ENCODE results near the gene ZFR. TPM values are rescaled to one million over a fixed set of nuclear protein-coding genes. Genes with fewer than 3 reads are reported as not detected.

The ZFR gene
- total and polyA plus RNA-seq, 11 donors: 18.2 to 79.9 (median 57.8) TPM

DNA sequence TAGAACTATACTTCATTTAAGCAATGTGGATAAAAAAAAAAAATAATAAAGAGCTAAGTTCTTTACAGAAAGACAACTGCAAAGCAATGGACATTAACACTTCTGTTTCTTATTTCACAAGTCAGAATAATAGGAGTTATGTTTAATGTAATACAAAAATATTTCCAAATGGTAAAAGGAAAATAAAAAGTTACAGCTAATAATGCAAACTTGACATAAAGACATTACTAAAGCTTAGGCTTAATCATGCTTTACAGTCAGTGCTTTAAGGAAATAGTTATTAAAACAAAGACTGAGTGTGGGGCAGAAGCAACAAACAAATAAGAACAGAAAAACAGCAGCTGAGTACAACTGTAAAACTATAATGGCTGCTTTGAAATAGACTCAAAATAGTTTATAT lies 56.7 kb downstream of the ZFR start:
- peaks cover 0 to 10% (median 0%) of the 10 kb centered on the region in 12 donors for H3K4me1 ChIP-seq
- H3K9me3 ChIP-seq: no peaks in the 10 kb centered on the region
- intact Hi-C loops (cut with DNase I): no loop called here
- H3K27ac ChIP-seq: peak overlapping the region in 4 of 12 donors; percentile 9 to 48 (median 30)
- H3K27me3 ChIP-seq: no peaks in the 10 kb centered on the region
- DNase-seq: no peak
- no peak overlapping the region for H3K4me3 ChIP-seq
- ATAC-seq: no peak
- TF ChIP-seq, protein P1, sequence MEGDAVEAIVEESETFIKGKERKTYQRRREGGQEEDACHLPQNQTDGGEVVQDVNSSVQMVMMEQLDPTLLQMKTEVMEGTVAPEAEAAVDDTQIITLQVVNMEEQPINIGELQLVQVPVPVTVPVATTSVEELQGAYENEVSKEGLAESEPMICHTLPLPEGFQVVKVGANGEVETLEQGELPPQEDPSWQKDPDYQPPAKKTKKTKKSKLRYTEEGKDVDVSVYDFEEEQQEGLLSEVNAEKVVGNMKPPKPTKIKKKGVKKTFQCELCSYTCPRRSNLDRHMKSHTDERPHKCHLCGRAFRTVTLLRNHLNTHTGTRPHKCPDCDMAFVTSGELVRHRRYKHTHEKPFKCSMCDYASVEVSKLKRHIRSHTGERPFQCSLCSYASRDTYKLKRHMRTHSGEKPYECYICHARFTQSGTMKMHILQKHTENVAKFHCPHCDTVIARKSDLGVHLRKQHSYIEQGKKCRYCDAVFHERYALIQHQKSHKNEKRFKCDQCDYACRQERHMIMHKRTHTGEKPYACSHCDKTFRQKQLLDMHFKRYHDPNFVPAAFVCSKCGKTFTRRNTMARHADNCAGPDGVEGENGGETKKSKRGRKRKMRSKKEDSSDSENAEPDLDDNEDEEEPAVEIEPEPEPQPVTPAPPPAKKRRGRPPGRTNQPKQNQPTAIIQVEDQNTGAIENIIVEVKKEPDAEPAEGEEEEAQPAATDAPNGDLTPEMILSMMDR (IDR thresholded peaks at IDR 0.05): no peak
- TF ChIP-seq POLR2A (IDR thresholded peaks at IDR 0.05): no peak
- H3K36me3 ChIP-seq: peaks cover 0 to 100% (median 98%) of the 10 kb centered on the region in 9 donors

DNA sequence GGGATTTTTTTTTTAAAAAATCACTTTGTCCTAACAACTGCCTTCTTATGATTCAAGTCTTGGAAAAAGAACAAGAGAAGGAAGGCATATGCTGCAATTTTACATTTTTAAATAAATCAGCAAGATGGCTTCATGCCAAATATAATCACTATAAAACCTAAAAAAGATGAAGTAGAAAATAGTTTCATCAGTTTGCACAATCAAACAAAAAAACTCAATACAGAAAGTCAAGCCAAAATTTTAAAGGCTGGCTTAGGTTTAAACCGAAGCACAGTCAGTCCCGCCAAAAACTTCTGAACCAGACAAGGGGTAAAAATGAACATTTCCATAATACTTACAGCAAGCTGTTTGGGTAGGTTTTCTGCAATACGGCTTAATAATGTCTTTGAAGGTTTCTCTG lies 57.3 kb downstream of the ZFR start:
- DNase-seq (no peak), ATAC-seq (no peak)
- H3K27ac ChIP-seq: peak overlapping the region in 2 of 12 donors; percentile 22 to 48
- H3K4me3 ChIP-seq: no peak overlapping the region
- WGBS, 4 donors: 70 to 82% (median 75%) methylated on average over 3 of the region's 3 CpGs
- TF ChIP-seq, protein P1 (IDR thresholded peaks at IDR 0.05): no peak
- no peak for TF ChIP-seq POLR2A (IDR thresholded peaks at IDR 0.05)
- H3K27me3 ChIP-seq: no peaks in the 10 kb centered on the region
- intact Hi-C loops (cut with DNase I): no loop called here
- peaks cover 0 to 100% (median 98%) of the 10 kb centered on the region in 9 donors for H3K36me3 ChIP-seq
- peaks cover 0 to 10% (median 0%) of the 10 kb centered on the region in 12 donors for H3K4me1 ChIP-seq
- no peaks in the 10 kb centered on the region for H3K9me3 ChIP-seq

DNA sequence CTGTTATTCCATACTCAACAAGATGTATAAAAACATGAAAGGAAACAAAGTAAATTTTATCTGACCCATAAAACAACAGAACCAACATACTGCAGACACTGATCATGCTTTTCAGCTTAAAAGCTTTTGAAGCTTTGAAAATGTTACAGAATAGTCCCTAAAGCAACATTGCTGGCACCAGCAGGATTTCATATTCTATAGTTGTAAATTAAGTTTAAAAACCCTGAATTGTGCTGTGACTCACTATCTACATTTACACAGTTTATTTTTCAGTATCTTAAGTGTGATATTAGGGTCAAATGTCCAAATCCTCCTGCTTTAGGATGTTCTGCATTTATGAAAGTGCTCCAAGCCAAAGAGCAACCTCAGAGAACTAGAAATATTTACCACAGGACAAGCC lies 59.9 kb downstream of the ZFR start:
- ATAC-seq: no peak
- Histone ChIP-seq H3K36me3 (peaks cover 0 to 100% (median 97%) of the 10 kb centered on the region in 9 donors), H3K27me3 (no peaks in the 10 kb centered on the region), H3K27ac (no peak overlapping the region), H3K4me1 (peaks cover 0 to 10% (median 0%) of the 10 kb centered on the region in 12 donors), H3K4me3 (no peak overlapping the region), H3K9me3 (no peaks in the 10 kb centered on the region)
- DNase-seq: no peak
- TF ChIP-seq, protein P1 (IDR thresholded peaks at IDR 0.05): no peak
- no peak for TF ChIP-seq POLR2A (IDR thresholded peaks at IDR 0.05)
- intact Hi-C loops (cut with DNase I): no loop called here

DNA sequence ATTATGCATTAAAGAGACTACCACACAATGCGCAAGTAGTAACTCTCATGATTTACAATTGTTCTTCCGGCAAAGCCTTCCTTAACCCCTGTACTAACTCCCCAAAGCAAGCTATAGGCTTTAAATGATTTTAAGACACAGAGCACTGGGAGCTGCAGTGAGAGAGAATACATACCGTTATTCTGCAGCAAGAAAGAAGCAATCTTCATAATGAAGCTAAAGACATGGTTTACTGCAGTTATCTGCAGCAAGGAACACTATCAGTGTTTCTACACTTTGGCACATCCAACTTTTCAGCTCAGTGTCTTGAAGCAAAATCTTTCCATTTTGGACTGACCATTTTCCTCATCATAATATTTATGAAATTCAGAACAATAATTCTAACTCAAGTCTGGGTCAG lies 61.0 kb downstream of the ZFR start:
- no peaks in the 10 kb centered on the region for H3K27me3 ChIP-seq
- TF ChIP-seq, protein P1 (IDR thresholded peaks at IDR 0.05): no peak
- TF ChIP-seq POLR2A (IDR thresholded peaks at IDR 0.05): no peak
- H3K36me3 ChIP-seq: peaks cover 0 to 100% (median 97%) of the 10 kb centered on the region in 9 donors
- WGBS, 4 donors: 86 to 89% (median 88%) methylated on average over 3 of the region's 3 CpGs
- H3K27ac ChIP-seq: no peak overlapping the region
- no peak overlapping the region for H3K4me3 ChIP-seq
- intact Hi-C loops (cut with DNase I): no loop called here
- H3K4me1 ChIP-seq: peaks cover 0 to 10% (median 0%) of the 10 kb centered on the region in 12 donors
- no peaks in the 10 kb centered on the region for H3K9me3 ChIP-seq
- ATAC-seq (no peak), DNase-seq (no peak)
